ENCODE measurements around the gene ATP6V1G3. TPM values are rescaled to one million over a fixed set of nuclear protein-coding genes. Genes with fewer than 3 reads are reported as not detected.

The ATP6V1G3 gene
- total and polyA plus RNA-seq, 7 donors = not detected

DNA sequence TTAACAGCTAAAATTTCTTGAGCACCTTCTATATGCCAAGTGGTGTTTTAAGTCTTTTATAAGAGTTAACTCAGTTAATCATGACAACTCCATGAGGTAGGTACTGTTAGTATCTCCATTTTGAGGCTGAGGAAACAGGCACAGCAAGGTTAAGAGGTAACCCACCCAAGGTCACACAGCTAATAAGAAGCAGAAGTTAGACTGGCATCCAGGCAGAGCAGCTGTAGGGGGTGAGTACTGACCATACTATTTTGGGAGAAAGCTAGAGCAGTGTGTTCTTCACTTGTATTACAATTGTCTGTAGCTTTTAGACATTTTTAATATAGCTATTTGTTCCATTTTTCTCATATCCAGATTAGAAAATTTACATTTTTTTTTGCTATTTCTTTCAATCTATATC is 4.8 kb downstream of the ATP6V1G3 start:
- Histone ChIP-seq H3K36me3 (no peaks in the 10 kb centered on the region), H3K9me3 (no peaks in the 10 kb centered on the region), H3K4me1 (no peaks in the 10 kb centered on the region), H3K27ac (no peak overlapping the region), H3K27me3 (no peaks in the 10 kb centered on the region), H3K4me3 (no peak overlapping the region)
- no peak for DNase-seq
- intact Hi-C loops (cut with DNase I) = no loop called here
- TF ChIP-seq POLR2AphosphoS5 (IDR thresholded peaks at IDR 0.05) (no peak), EP300 (IDR thresholded peaks at IDR 0.05) (no peak), POLR2A (IDR thresholded peaks at IDR 0.05) (no peak)
- TF ChIP-seq, protein P1, sequence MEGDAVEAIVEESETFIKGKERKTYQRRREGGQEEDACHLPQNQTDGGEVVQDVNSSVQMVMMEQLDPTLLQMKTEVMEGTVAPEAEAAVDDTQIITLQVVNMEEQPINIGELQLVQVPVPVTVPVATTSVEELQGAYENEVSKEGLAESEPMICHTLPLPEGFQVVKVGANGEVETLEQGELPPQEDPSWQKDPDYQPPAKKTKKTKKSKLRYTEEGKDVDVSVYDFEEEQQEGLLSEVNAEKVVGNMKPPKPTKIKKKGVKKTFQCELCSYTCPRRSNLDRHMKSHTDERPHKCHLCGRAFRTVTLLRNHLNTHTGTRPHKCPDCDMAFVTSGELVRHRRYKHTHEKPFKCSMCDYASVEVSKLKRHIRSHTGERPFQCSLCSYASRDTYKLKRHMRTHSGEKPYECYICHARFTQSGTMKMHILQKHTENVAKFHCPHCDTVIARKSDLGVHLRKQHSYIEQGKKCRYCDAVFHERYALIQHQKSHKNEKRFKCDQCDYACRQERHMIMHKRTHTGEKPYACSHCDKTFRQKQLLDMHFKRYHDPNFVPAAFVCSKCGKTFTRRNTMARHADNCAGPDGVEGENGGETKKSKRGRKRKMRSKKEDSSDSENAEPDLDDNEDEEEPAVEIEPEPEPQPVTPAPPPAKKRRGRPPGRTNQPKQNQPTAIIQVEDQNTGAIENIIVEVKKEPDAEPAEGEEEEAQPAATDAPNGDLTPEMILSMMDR (IDR thresholded peaks at IDR 0.05) = no peak

- H3K27ac ChIP-seq = no peak overlapping the region
- intact Hi-C loops (cut with DNase I) = no loop called here
- no peaks in the 10 kb centered on the region for H3K9me3 ChIP-seq
- H3K27me3 ChIP-seq = no peaks in the 10 kb centered on the region
- no peak overlapping the region for H3K4me3 ChIP-seq
- DNase-seq = no peak
- no peaks in the 10 kb centered on the region for H3K4me1 ChIP-seq
- WGBS, 2 donors = 41 to 60% methylated on average over 1 of the region's 1 CpG
- TF ChIP-seq, protein P1 (IDR thresholded peaks at IDR 0.05) = no peak
- TF ChIP-seq POLR2A (IDR thresholded peaks at IDR 0.05) (no peak), EP300 (IDR thresholded peaks at IDR 0.05) (no peak), POLR2AphosphoS5 (IDR thresholded peaks at IDR 0.05) (no peak)
- no peaks in the 10 kb centered on the region for H3K36me3 ChIP-seq
Observed at GRCh38 chr1:198534548-198535418, 5.7 kb downstream of the ATP6V1G3 start.

GRCh38 chr1:198531891-198532290 is 8.6 kb downstream of the ATP6V1G3 start:
- Histone ChIP-seq H3K4me3 (no peak overlapping the region), H3K36me3 (no peaks in the 10 kb centered on the region), H3K9me3 (no peaks in the 10 kb centered on the region), H3K27me3 (no peaks in the 10 kb centered on the region), H3K27ac (no peak overlapping the region), H3K4me1 (no peaks in the 10 kb centered on the region)
- TF ChIP-seq EP300 (IDR thresholded peaks at IDR 0.05) (no peak), POLR2AphosphoS5 (IDR thresholded peaks at IDR 0.05) (no peak), POLR2A (IDR thresholded peaks at IDR 0.05) (no peak)
- TF ChIP-seq, protein P1 (IDR thresholded peaks at IDR 0.05) = no peak
- DNase-seq = no peak
- WGBS, 2 donors = 86 to 94% methylated on average over 3 of the region's 3 CpGs
- intact Hi-C loops (cut with DNase I) = no loop called here

- H3K4me3 ChIP-seq = no peak overlapping the region
- TF ChIP-seq, protein P1 (IDR thresholded peaks at IDR 0.05) = no peak
- TF ChIP-seq POLR2AphosphoS5 (IDR thresholded peaks at IDR 0.05) (no peak), EP300 (IDR thresholded peaks at IDR 0.05) (no peak), POLR2A (IDR thresholded peaks at IDR 0.05) (no peak)
- WGBS, 2 donors = 75 to 82% methylated on average over 3 of the region's 3 CpGs
Observed at GRCh38 chr1:198530953-198531352, 9.5 kb downstream of the ATP6V1G3 start.

More at GRCh38 chr1:198530953-198531352, 9.5 kb downstream of the ATP6V1G3 start:
- Histone ChIP-seq H3K4me1 (no peaks in the 10 kb centered on the region), H3K36me3 (no peaks in the 10 kb centered on the region), H3K27me3 (no peaks in the 10 kb centered on the region), H3K27ac (no peak overlapping the region), H3K9me3 (no peaks in the 10 kb centered on the region)
- DNase-seq = no peak
- intact Hi-C loops (cut with DNase I) = no loop called here

Data from sigmoid colon (tissue), 7 donors.